ENCODE measurements around the gene NTF3. TPM values are rescaled to one million over a fixed set of nuclear protein-coding genes. Genes with fewer than 3 reads are reported as not detected.
A peak's percentile ranks its signal among the peaks of the same experiment; 100 is the strongest.

The NTF3 gene
- total and polyA plus RNA-seq, 2 of the 8 experiments (the other 6 are each of a cell fraction or from before 2014, with no cell fraction given), result 1.4 to 2.3 TPM

- no peak for TF ChIP-seq KDM5A (IDR thresholded peaks at IDR 0.05; ENCODE audit: low read length)
- TF ChIP-seq RNF2 (IDR thresholded peaks at IDR 0.05; ENCODE audit: borderline replicate concordance, low read depth, low read length, missing control alignments, poor library complexity, severe bottlenecking), result peak; percentile 50
- no peak for TF ChIP-seq GABPA (IDR thresholded peaks at IDR 0.05; ENCODE audit: borderline replicate concordance, insufficient read depth, low read length)
- TF ChIP-seq KDM4A (IDR thresholded peaks at IDR 0.05; ENCODE audit: low read depth, low read length, severe bottlenecking), result peak; percentile 34
- TF ChIP-seq CHD1 (IDR thresholded peaks at IDR 0.05; ENCODE audit: low read depth, low read length), result no peak
- TF ChIP-seq RFX5 (IDR thresholded peaks at IDR 0.05; ENCODE audit: borderline replicate concordance, low read depth, low read length), result no peak
- no peak for TF ChIP-seq CTBP2 (IDR thresholded peaks at IDR 0.05; ENCODE audit: borderline replicate concordance, insufficient read depth, insufficient read length, low read length)
- TF ChIP-seq JUN (IDR thresholded peaks at IDR 0.05; ENCODE audit: low read depth, low read length), result no peak
- TF ChIP-seq SIN3A (conservative IDR thresholded peaks at IDR 0.05 in 1 of 2, IDR thresholded peaks at IDR 0.05 in 1 of 2; ENCODE audit: low read depth in 1 of 2, low read length in 2 of 2), result no peak
- no peak for TF ChIP-seq SIX5 (IDR thresholded peaks at IDR 0.05; ENCODE audit: low read depth, low read length)
- no peak for TF ChIP-seq E2F6 (IDR thresholded peaks at IDR 0.05)
- no peak for TF ChIP-seq ATF2 (IDR thresholded peaks at IDR 0.05; ENCODE audit: low read length)
- no peak for TF ChIP-seq MAX (IDR thresholded peaks at IDR 0.05)
- no peak for TF ChIP-seq GTF2F1 (IDR thresholded peaks at IDR 0.05; ENCODE audit: borderline replicate concordance, low read depth, low read length)
- TF ChIP-seq ASH2L (IDR thresholded peaks at IDR 0.05; ENCODE audit: low read length), result no peak
- no peak for TF ChIP-seq TCF12 (IDR thresholded peaks at IDR 0.05; ENCODE audit: low read depth, low read length)
- TF ChIP-seq HDAC6 (IDR thresholded peaks at IDR 0.05; ENCODE audit: low read depth, low read length), result no peak
- no peak for TF ChIP-seq RBBP5 (IDR thresholded peaks at IDR 0.05; ENCODE audit: borderline replicate concordance, low read depth, low read length)
These were observed 1.4 kb downstream of the NTF3 start (continued) for GRCh38 chr12:5433081-5433844.
